IPS DF 6.9 (cell line): ENCODE measurements around the gene SLC6A17.

Source experiments
- DNase-seq: peaks from one replicate; pipeline ENCODE4 v3.0.0-alpha.2; 2013; ENCODE audit warnings: low read depth, low spot score
- H3K27ac ChIP-seq: one replicate; pipeline ENCODE4 v1.5.1; 2013; ENCODE audit warnings: low read length, control low read depth
- H3K27me3 ChIP-seq: 2 replicates; pipeline ENCODE4 v1.6.1; 2013; ENCODE audit warnings: mild to moderate bottlenecking, low read length; ENCODE audit not compliant: control insufficient read depth, insufficient read depth
- H3K36me3 ChIP-seq: 2 replicates; pipeline ENCODE4 v1.6.1; 2013; ENCODE audit warnings: low read length; ENCODE audit not compliant: control insufficient read depth, insufficient read depth
- H3K4me1 ChIP-seq: 2 replicates; pipeline ENCODE4 v1.6.1; 2013; ENCODE audit warnings: low read length; ENCODE audit not compliant: control insufficient read depth, insufficient read depth
- H3K4me3 ChIP-seq: 2 replicates; pipeline ENCODE4 v1.5.1; 2013; ENCODE audit warnings: mild to moderate bottlenecking, low read length
- H3K9me3 ChIP-seq: 2 replicates; pipeline ENCODE4 v1.6.1; 2013; ENCODE audit warnings: low read length, inconsistent platforms; ENCODE audit not compliant: control insufficient read depth, insufficient read depth
- WGBS: extraction: QIAGEN DNeasy Blood & Tissue Kit; methylation state at CpG from one replicate; pipeline ENCODE4 v1.1.7; 2013; ENCODE audit warnings: mixed read lengths, missing lambda C conversion rate; ENCODE audit not compliant: insufficient read length, insufficient coverage; 5-methylcytosine and 5-hydroxymethylcytosine counted together

SLC6A17 gene

GRCh38 chr1:110135246-110135645 is 15.0 kb upstream of the SLC6A17 start:
- WGBS, result no CpG with 5 or more reads among the region's 4 CpGs
- H3K4me3 ChIP-seq, result no peak overlapping the region
- no peaks in the 10 kb centered on the region for H3K27me3 ChIP-seq
- no peaks in the 10 kb centered on the region for H3K9me3 ChIP-seq
- DNase-seq, result no peak
- H3K27ac ChIP-seq, result no peak overlapping the region
- peaks cover 2% of the 10 kb centered on the region; the same call in 1 of the 2 replicates for H3K4me1 ChIP-seq
- H3K36me3 ChIP-seq, result no peaks in the 10 kb centered on the region

- Histone ChIP-seq H3K4me3 (no peak overlapping the region), H3K9me3 (no peaks in the 10 kb centered on the region), H3K27me3 (no peaks in the 10 kb centered on the region), H3K36me3 (no peaks in the 10 kb centered on the region), H3K4me1 (peaks cover 2% of the 10 kb centered on the region; the same call in 1 of the 2 replicates), H3K27ac (no peak overlapping the region)
- WGBS, result no CpG with 5 or more reads among the region's 10 CpGs
- DNase-seq, result no peak
These were observed 14.6 kb upstream of the SLC6A17 start for GRCh38 chr1:110135666-110136065.

- Histone ChIP-seq H3K4me3 (no peak overlapping the region), H3K9me3 (no peaks in the 10 kb centered on the region), H3K27ac (no peak overlapping the region), H3K36me3 (no peaks in the 10 kb centered on the region), H3K4me1 (peaks cover 2% of the 10 kb centered on the region; the same call in 1 of the 2 replicates), H3K27me3 (no peaks in the 10 kb centered on the region)
- WGBS, result no CpG with 5 or more reads among the region's 7 CpGs
- no peak for DNase-seq
These were observed 13.4 kb upstream of the SLC6A17 start for GRCh38 chr1:110136911-110137310.

GRCh38 chr1:110138956-110139355 is 11.3 kb upstream of the SLC6A17 start:
- peaks cover 2% of the 10 kb centered on the region; the same call in 1 of the 2 replicates for H3K4me1 ChIP-seq
- no peak for DNase-seq
- H3K9me3 ChIP-seq, result no peaks in the 10 kb centered on the region
- H3K36me3 ChIP-seq, result no peaks in the 10 kb centered on the region
- no peak overlapping the region for H3K4me3 ChIP-seq
- H3K27ac ChIP-seq, result no peak overlapping the region
- WGBS, result no CpG with 5 or more reads among the region's 3 CpGs
- H3K27me3 ChIP-seq, result no peaks in the 10 kb centered on the region

- Histone ChIP-seq H3K27ac (no peak overlapping the region), H3K4me1 (no peaks in the 10 kb centered on the region), H3K27me3 (peaks cover 6% of the 10 kb centered on the region), H3K4me3 (no peak overlapping the region), H3K9me3 (no peaks in the 10 kb centered on the region), H3K36me3 (no peaks in the 10 kb centered on the region)
- no peak for DNase-seq
- no CpG with 5 or more reads among the region's 3 CpGs for WGBS
These were observed 5.9 kb upstream of the SLC6A17 start for GRCh38 chr1:110144366-110144765.

DNA sequence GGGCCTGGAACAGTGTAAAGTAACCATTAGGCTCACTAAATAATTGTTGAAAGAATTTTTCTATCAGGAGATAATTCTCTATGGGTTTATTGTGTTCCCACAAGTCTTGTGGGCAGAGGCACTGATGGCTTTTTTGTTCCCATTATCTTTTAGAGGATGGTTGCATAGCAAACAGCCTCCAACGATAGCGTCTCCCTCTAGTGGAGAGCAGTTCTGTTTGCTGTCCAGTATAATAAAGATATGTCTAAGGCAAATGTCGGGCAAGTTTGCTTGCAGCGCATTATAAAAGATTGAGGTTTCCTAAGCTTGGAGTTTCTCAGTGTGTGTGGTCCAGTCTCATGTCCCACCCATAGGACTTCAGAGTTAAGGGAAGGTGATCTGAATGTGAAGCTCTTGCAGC is 1.3 kb upstream of the SLC6A17 start:
- no peak overlapping the region for H3K27ac ChIP-seq
- WGBS, result no CpG with 5 or more reads among the region's 4 CpGs
- H3K27me3 ChIP-seq, result peaks cover 38% of the 10 kb centered on the region
- DNase-seq, result no peak
- peaks cover 1% of the 10 kb centered on the region for H3K4me1 ChIP-seq
- no peaks in the 10 kb centered on the region for H3K36me3 ChIP-seq
- no peaks in the 10 kb centered on the region for H3K9me3 ChIP-seq
- no peak overlapping the region for H3K4me3 ChIP-seq

DNA sequence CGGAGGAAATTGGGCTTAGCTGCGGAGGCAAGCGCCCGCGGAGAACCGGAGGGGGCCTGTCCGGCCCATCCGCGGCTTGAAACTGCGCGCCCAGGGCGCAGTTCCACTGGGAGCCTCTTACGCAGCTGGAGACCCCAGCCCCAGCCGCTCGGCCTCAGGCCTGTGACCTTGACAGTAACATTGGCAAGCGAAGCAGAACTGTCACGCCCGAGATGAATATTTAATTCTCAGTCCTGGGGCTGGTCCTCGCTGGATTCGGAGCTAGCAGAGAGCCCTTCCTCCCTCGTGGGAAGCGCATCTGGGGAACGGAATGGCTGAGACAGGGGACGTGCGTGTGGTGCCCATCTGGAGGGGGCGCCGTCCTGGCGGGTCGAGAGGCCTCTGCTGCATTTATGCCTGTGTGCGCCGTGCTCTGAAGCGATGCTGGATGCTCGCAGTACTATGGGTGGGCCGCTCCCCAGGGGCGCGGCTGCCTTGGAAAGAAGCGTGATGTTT is 928 bp downstream of the SLC6A17 start:
- Histone ChIP-seq H3K27ac (no peak overlapping the region), H3K4me3 (peak overlapping the region; percentile 37; the same call in 1 of the 2 replicates), H3K9me3 (no peaks in the 10 kb centered on the region), H3K4me1 (peaks cover 1% of the 10 kb centered on the region), H3K36me3 (no peaks in the 10 kb centered on the region), H3K27me3 (peaks cover 38% of the 10 kb centered on the region)
- no CpG with 5 or more reads among the region's 37 CpGs for WGBS
- no peak for DNase-seq

- Histone ChIP-seq H3K27ac (no peak overlapping the region), H3K36me3 (no peaks in the 10 kb centered on the region), H3K27me3 (peaks cover 37% of the 10 kb centered on the region), H3K4me1 (peaks cover 1% of the 10 kb centered on the region), H3K4me3 (no peak overlapping the region), H3K9me3 (no peaks in the 10 kb centered on the region)
- no CpG with 5 or more reads among the region's 8 CpGs for WGBS
- DNase-seq, result no peak
These were observed 2.0 kb downstream of the SLC6A17 start for GRCh38 chr1:110152133-110152785.

DNA sequence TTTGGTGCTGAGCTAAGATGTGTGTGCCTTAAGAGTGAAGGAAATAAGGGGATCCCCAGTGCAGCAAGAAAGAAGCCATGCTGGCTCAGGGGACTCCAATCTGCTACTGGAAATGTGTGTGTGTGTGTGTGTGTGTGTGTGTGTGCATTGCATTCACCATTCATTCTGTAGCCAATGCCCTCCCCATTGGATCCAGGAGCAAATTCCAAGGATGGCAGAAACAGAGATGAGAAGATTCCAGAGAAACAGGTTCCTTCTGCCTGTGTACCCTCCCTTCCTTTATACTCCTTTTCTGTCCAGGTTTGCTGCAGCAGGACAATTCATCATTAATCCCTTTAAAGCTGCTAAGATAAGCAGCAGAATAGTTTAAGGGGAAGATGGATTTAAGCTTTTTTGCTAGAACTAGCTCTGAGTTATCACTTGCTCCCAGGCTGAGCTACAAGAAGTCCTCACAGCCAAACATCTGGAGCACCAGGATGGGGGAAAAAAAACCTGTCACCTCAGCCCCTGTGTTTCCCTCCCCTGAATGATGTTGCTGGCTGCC is 3.2 kb downstream of the SLC6A17 start:
- Histone ChIP-seq H3K36me3 (no peaks in the 10 kb centered on the region), H3K27me3 (peaks cover 35% of the 10 kb centered on the region), H3K4me3 (no peak overlapping the region), H3K9me3 (no peaks in the 10 kb centered on the region), H3K4me1 (peaks cover 1% of the 10 kb centered on the region), H3K27ac (no peak overlapping the region)
- no peak for DNase-seq

GRCh38 chr1:110155878-110156522 is 5.7 kb downstream of the SLC6A17 start:
- no peak overlapping the region for H3K27ac ChIP-seq
- no CpG with 5 or more reads among the region's 7 CpGs for WGBS
- H3K36me3 ChIP-seq, result no peaks in the 10 kb centered on the region
- H3K4me1 ChIP-seq, result no peaks in the 10 kb centered on the region; the same call in 1 of the 2 replicates
- H3K27me3 ChIP-seq, result peaks cover 19% of the 10 kb centered on the region
- H3K4me3 ChIP-seq, result no peak overlapping the region
- H3K9me3 ChIP-seq, result no peaks in the 10 kb centered on the region
- no peak for DNase-seq
